GM21423 (cell line): Measurements from ENCODE around the gene SMAP2.
"Not testable (repeated sequence)": the region's sequence is repeated elsewhere in the genome, so short reads cannot be mapped to it uniquely, and the experiment has no call there.

Source experiments
- ATAC-seq: cut with Tn5 transposase; IDR thresholded peaks from one replicate; pipeline ENCODE4 v1.9.1; 2021; ENCODE audit warnings: mild to moderate bottlenecking, moderate library complexity; ENCODE audit not compliant: unreplicated experiment

Gene SMAP2

GRCh38 chr1:40373323-40374283, at the start of gene SMAP2:
Gene SMAP2 (plus strand): TSS chr1:40373727. CDS start chr1:40374121, 394 bp downstream.
- ATAC-seq = peak; percentile 88

- not testable (repeated sequence) for ATAC-seq
Observed at GRCh38 chr1:40331403-40331802, 42.1 kb upstream of the SMAP2 start.

- ATAC-seq = no peak
Observed at GRCh38 chr1:40332695-40333094, 40.8 kb upstream of the SMAP2 start.

- ATAC-seq = no peak
Observed at GRCh38 chr1:40337443-40337842, 36.1 kb upstream of the SMAP2 start.

- ATAC-seq = no peak
Observed at GRCh38 chr1:40338745-40339419, 34.6 kb upstream of the SMAP2 start.

GRCh38 chr1:40339420-40340323, 33.9 kb upstream of the SMAP2 start:
- no peak for ATAC-seq

GRCh38 chr1:40341491-40342380, 31.8 kb upstream of the SMAP2 start:
- no peak for ATAC-seq

GRCh38 chr1:40342381-40342717, 31.2 kb upstream of the SMAP2 start:
- ATAC-seq = not testable (repeated sequence)

- no peak for ATAC-seq
Observed at GRCh38 chr1:40344597-40344996, 28.9 kb upstream of the SMAP2 start.

- no peak for ATAC-seq
Observed at GRCh38 chr1:40350391-40350790, 23.1 kb upstream of the SMAP2 start.

GRCh38 chr1:40351124-40351523, 22.4 kb upstream of the SMAP2 start:
- ATAC-seq = no peak

- ATAC-seq = no peak
Observed at GRCh38 chr1:40352126-40352525, 21.4 kb upstream of the SMAP2 start.

- ATAC-seq = no peak
Observed at GRCh38 chr1:40353082-40353481, 20.4 kb upstream of the SMAP2 start.

GRCh38 chr1:40357625-40358024, 15.9 kb upstream of the SMAP2 start:
- ATAC-seq = no peak

GRCh38 chr1:40360631-40361030, 12.9 kb upstream of the SMAP2 start:
- no peak for ATAC-seq

- no peak for ATAC-seq
Observed at GRCh38 chr1:40361201-40361600, 12.3 kb upstream of the SMAP2 start.

- ATAC-seq = no peak
Observed at GRCh38 chr1:40361637-40362036, 11.9 kb upstream of the SMAP2 start.

- ATAC-seq = no peak
Observed at GRCh38 chr1:40362199-40362598, 11.3 kb upstream of the SMAP2 start.

GRCh38 chr1:40362699-40363098, 10.8 kb upstream of the SMAP2 start:
- no peak for ATAC-seq

GRCh38 chr1:40363721-40364120, 9.8 kb upstream of the SMAP2 start:
- ATAC-seq = peak; percentile 98
